ENCODE data around the gene DCP2.

DCP2 gene

DNA sequence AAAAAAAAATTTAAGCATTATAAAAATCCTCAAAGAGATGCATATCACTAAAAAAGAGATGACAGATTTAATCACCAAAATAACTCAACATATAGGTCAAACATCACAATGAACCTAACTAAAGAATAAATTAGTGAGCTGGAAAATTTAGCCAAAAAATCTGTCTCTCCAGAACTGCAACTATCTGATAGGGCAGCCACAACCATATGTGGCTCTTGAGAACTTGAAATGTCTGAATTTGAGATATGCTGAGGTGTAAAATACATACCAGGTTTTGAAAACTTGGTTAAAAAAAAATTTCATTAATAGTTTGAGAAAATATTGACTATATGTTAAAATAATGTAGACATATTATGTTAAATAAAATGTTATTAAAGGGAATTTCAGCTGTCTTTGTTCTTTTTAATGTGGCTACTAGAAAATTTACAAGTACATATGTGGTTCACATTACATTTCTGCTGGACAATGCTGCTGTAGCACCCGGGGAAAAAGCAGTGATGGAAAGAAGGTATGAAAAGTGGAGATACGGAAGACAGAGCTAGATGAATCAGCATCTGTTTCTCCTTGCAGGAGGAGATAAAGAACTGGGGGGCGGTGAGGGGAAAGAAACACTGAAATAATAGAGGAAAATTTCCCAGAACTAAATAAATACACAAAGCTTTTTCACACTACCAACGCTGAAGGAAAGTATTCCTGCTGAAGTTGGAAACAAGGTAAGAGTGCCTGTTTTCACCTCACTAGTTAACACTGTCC lies 66.1 kb downstream of the DCP2 start:
- no peak for DNase-seq (ENCODE audit: low read depth in 1 of 2, low spot score in 1 of 2)

DNA sequence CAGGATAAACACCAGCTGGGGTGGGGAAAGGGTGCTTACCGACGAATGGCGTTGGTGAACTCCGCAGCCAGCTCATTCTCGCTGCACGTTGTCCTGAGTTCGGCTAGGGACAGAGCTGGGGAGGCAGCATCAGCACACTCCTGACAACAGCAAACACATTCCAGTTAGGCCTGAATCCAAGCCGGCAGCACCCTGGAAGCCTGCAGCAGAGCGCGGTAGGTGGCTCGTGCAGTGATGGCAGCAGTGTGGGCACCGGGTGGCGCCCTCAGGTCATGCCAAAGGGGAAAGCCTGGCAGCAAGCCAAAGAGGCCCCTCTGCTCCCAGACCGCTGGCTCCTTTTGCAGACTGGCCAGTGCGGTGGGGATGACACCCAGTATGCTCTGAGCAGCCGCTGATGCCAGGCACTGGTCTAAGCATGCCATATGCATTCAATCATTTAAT lies 66.9 kb downstream of the DCP2 start:
- DNase-seq (ENCODE audit: low read depth in 1 of 2, low spot score in 1 of 2): no peak

GRCh38 chr5:113044776-113045465 lies 68.3 kb downstream of the DCP2 start:
- no peak for DNase-seq (ENCODE audit: low read depth in 1 of 2, low spot score in 1 of 2)

DNA sequence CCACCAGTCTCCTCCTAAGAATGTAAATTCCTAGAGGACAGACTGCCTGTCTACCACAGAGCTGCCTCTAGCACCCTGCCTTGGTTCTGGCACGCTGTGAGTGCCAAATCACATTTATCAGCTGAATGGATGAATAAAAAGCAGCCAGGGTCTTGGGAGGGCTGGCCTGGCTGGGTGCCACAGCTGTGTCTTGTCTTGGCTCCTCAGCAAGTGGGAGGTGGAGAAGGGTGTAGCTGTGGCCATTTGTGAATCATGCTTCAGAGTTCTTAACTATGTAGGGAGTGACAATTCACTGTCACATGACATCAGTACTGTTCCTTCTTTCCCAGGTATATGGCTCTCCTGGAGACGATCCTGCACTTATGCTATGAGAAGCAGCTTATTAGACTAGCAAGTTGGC lies 70.6 kb downstream of the DCP2 start:
- DNase-seq (ENCODE audit: low read depth in 1 of 2, low spot score in 1 of 2): no peak

DNA sequence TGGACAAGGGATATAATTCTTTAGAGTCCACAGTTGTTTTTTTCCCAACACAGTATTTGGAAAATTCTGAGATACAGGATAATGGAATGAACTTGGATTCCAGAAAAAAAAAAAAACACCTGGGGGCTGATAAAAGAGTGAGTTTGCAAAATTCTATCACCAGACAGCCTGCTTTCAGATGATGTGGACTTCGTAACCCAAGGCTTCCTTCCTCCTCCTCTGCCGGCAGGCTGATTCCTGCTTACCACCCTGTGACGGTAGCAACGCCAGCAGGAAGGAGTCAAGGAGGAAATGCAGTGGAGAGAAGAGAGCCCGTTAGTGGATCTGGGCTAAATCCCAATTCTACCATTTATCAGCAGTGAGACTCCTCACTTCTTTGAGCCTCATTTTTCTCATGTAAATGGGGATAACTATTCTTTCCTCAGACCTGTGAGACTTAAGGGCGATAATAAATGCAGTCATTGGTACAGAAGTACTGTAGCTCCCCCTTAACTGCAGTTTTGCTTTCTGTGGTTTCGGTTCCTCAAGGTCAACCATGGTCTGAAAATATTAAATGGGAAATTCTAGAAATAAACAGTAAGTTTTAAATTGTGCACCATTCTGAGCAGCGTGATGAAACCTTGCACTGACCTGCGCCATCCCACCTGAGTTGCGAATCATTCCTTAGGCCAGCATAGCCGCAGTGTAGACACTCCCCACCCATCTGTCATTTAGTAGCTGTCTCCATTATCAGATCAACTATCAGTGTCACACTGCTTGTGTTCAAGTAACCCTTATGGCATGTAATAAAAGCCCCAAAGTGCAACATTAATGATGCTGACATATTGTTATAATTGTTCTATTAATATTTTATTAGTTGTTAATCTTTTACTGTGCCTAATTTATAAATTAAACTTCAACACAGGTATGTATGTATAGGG lies 71.4 kb downstream of the DCP2 start:
- no peak for DNase-seq (ENCODE audit: low read depth in 1 of 2, low spot score in 1 of 2)

DNA sequence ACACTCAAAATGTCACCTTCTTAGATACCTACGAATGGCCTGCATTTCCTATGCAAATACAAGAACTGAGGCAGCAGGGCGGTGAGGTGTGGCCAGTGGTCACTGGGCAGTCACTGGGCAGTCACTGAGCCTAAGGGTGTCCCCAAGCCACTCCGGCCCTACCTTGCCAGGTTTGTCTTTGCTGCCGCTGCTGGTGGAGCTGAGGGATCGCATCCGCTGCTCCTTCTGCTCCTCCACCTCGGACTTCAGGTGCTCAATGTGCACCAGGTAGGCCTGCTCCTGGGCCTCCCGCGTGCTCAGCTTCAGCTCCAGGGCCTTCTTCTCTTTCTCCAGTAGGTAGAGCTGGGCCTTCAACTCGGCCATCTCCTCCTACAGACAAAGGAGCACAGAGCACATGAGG lies 72.3 kb downstream of the DCP2 start:
- DNase-seq (ENCODE audit: low read depth in 1 of 2, low spot score in 1 of 2): no peak

DNA sequence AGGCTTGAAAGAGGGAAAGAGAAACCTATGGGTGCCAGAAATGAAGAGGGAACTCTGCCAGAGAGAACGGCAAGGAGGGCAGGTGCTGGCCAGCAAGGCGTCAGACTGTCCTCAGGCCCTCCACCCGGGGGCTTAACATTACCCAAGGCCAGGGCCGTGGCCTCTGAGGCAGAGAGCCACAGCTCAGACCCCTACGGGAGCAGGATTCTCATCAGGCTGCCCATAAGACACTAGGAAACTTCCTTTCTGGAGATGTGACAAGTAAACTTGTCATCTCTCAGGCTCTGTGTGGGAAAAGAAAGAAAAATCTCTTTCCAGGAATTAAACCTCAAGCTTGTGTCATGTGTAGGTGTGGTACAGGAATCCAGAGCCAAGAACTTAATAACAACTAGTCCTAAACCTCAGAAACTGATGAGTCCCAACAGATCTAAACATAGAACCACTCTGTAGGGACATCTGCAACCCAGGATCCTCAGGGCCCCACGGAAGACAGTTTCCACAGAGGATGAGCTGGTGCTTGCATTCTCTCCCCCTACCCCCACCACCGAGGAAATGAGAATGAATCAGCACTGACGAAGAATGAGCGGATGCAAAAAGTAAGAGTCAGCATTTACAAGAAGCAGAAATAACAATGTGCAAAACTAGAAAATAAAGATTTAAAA lies 74.3 kb downstream of the DCP2 start:
- no peak for DNase-seq (ENCODE audit: low read depth in 1 of 2, low spot score in 1 of 2)

DNA sequence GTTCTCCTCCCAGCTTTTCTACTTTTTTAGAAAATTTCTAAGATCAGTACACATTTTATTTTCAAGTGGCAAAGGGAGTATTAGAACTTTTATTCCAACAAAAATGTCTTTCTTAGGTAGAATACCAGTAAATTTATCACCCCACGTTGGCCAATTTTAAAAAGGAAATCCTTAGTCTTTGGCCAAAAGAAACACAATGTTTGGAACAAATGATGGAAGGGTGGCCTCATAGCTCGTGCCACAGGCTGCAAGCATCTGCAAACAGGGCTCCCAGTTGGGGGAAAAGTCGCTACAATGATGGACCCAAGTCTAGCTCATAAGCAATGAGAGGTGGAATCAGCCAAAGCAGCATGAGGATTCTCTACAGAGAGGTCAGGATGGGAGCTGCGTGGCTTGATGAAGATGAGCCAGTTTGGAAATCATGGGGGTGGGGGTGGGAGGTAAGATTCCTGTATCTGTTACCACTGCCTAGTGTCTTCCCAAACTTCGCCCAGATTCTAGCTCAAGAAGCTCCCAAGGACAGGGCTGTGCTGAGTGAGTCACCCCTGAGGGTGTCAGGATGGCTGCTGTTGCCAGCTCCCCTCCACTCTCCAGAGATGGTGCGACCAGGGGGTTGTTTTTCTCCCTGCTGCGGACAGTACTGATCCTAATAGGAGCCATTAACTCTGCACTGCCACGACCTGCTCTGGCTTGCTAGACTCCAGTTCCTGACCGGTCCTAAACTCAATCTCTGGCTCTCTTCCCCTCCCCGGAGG lies 75.6 kb downstream of the DCP2 start:
- no peak for DNase-seq (ENCODE audit: low read depth in 1 of 2, low spot score in 1 of 2)

DNA sequence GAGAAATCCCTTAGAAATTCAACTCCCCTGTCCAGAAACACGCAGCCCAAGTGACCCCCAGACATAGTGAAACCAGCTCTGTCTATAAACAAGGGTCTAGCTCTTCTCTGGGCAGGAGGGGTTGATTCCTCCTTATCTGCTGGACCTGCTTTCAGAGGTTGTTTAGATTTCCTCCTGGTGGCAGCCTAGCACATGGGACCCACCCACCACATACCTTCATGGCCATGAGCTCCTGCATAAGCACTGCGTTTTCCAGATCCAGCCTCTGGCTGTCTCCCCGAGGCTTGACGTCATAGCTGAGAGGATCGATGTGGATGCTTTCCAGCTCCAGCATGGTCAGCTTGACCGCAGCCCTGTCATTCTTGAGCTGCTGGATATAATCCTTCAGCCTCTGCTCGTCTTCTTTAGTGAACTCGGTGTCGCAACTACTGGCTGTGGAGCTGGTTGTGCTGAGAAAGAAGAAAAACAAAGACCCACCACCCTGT lies 77.0 kb downstream of the DCP2 start:
- DNase-seq (ENCODE audit: low read depth in 1 of 2, low spot score in 1 of 2): no peak

- DNase-seq (ENCODE audit: low read depth in 1 of 2, low spot score in 1 of 2): no peak
These were observed 78.3 kb downstream of the DCP2 start for GRCh38 chr5:113054899-113055298.

GRCh38 chr5:113056988-113057387 lies 80.4 kb downstream of the DCP2 start:
- DNase-seq (ENCODE audit: low read depth in 1 of 2, low spot score in 1 of 2): no peak

DNA sequence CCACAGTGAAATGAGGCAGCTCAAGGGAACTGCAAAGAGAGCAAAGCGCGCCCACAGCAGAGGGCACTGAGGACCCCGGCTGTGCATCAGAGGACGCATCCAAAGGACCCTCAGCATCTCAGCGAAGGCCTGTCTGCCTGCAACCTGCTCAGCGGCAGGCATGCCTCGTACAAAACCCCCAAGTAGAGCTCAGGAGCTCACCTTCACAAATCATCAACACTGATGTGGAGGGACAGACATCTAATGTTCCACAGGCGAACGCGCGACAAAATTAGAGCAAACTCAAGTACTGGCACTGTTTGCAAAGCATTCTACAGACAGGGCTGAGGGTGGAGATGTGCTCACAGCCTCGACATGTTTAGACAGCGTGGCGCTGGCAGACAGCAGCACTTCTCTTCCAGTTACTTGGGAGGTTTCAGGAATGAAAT lies 81.0 kb downstream of the DCP2 start:
- DNase-seq (ENCODE audit: low read depth in 1 of 2, low spot score in 1 of 2): no peak

- DNase-seq (ENCODE audit: low read depth in 1 of 2, low spot score in 1 of 2): no peak
These were observed 81.7 kb downstream of the DCP2 start for GRCh38 chr5:113058269-113058668.

DNA sequence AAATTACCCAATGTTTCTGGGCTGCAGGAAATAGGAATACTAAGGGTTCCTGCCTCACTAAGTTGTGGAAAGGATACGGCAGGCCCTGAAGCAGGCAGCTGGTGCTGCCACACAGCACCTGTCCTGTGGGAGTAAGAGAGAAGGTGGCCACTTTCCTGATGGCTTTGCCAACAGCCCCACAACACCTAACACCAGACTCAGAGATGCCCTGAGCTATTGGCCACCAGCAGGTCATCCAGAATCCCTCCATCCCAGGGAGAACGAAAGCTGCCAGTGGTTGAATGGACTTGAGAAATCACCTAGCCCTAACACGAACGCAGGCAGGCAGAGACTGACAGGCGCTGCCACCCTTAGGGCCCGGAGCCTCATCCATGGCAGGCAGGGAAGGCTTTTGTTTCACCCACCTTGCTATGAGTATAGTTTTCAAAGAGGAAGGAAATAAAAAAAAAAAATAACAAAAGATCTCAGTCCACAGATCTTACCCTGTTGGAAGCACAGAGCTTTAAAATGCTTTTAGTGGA lies 82.2 kb downstream of the DCP2 start:
- DNase-seq (ENCODE audit: low read depth in 1 of 2, low spot score in 1 of 2): no peak

DNA sequence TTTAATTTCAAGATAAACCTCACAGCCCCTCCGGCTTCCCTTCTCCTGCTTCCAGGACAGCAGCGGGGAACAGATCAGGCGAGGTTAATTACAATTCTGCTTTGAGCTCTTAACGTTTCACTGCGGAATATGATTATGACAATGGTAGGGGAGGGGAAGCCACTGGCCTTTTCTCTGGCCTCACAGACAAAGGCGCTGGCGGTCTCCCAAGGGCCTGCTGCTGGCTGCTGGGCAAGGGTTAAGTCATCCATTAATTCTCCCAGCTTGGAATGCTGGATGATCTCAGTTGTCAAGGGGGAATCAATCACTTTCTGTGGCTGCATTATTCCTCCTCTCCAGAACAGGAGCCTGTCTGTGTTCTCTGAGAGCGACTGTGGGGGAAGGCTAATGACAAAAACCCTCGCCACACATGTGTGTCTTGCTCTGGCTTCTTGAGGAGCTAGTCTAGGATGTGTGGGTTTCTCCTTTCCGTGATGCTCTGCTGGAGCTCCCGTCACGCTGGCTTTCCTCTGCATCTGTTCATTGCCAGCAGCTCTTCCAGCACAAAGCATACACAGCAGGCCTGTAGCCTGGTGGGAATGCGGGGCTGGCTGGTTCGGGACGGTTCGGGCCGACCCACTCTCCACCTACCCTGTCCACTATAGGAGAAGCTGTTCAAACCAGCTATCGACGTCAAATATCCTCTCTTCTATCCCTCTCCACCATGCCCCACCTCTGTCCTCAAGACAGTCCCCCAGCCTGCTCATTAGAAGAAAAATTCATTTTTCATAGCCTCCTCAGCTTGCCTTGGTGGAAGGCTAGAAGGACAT lies 82.8 kb downstream of the DCP2 start:
- DNase-seq (ENCODE audit: low read depth in 1 of 2, low spot score in 1 of 2): no peak

DNA sequence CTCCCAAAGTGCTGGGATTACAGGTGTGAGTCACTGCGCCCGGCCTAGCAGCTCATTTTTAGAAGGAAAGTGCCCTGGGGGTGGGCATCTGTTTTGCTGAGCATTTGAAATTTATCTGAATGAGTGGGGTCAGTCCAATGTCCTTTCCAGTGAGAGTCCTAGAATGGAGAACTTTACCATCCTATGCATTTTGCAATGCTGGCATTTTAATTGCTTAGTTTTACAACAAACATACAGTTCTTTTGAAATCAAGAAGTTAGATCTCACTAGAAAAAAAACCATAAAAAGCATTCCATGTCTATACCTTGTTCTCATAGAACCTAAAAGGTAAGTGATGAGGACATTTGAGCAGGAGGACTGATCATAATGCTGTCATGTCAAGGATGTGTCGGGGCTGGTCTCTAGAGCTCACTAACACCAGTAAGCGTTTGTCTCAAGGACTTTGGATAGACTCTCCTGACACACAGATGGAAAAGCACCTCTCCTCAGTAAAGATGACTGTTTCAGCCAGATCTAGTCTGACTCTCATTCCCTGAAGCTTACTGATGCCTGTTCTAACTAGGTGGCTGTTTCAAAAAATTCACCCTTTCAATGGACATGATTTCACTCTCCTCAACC lies 83.9 kb downstream of the DCP2 start:
- DNase-seq (ENCODE audit: low read depth in 1 of 2, low spot score in 1 of 2): no peak

DNA sequence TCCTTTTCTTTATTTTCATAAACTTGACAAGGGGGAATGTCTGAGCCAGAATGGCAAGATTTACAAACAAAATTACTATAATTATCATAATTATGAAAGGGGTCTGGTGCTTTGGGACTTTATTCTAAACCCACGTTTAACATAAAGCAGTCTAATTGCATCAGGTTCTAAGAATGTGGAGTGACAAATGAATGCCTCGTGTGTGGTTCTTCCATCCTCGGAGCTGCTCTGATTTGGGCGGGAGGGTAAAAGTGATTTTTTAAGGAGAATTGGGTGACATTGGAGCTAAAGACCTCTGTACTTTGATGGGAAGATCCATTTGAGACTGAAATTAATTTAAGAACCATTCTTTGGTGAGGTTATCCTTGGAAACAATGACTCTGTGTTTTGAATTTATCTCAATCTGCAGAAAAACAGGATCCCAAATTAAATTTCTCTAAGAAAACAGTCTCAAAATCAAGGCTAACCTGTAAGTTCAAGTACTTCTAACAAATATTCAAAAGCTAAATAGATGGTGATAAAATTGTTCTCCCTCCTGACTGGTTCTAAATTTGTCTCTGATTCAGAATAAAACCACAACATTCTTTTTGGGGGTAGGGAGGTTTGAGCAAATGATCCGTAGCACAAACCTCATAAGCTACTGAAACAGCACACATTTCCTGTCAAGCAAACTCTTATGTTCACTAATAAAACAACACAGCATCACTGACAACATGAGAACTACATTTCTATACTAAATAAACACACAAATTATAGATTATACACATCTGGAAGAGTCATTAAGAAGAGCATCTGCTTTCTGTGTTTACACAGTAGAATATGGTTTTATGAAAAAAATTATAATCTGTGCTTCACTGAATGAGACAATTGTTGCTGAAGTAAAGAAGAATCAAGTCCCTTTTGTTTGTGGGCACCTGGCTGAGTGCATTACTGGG lies 85.5 kb downstream of the DCP2 start:
- DNase-seq (ENCODE audit: low read depth in 1 of 2, low spot score in 1 of 2): no peak
